B cell (primary cell): Measurements from ENCODE around the gene C1QTNF12. TPM values are rescaled to one million over a fixed set of nuclear protein-coding genes. Genes with fewer than 3 reads are reported as not detected.
A peak's percentile ranks its signal among the peaks of the same experiment; 100 is the strongest.

Experiments
- ATAC-seq: fragments of 200-7000 bp; cut with Tn5 transposase; one replicate; pipeline ENCODE4 v1.10.0; 2021; ENCODE audit warnings: low read depth, mild to moderate bottlenecking, moderate number of reproducible peaks, moderate library complexity
- CTCF ChIA-PET: fragments of 350-600 bp; sonication (Branson Sonifier 250); formaldehyde crosslinking; loops from one replicate; lab custom pipeline; 2021; ENCODE audit warnings: antibody characterized with exemption, inconsistent platforms; lab: Charles Lee
- POLR2A ChIA-PET: fragments of 350-600 bp; sonication (Branson Sonifier 250); formaldehyde crosslinking; loops from one replicate; lab custom pipeline; 2021; ENCODE audit warnings: antibody characterized with exemption; lab: Charles Lee
- DNase-seq: peaks from one replicate; pipeline ENCODE4 v3.0.0; 2013
- H2AFZ ChIP-seq: 2 replicates; pipeline ENCODE4 v1.6.1; 2012; ENCODE audit warnings: mild to moderate bottlenecking, low read depth, low read length; ENCODE audit not compliant: insufficient read depth, poor library complexity, severe bottlenecking
- H3K27ac ChIP-seq, 2 donors: 1 replicate in 1 of 2; 2 replicates in 1 of 2; pipeline ENCODE4 v1.5.1; 2012 to 2013; ENCODE audit warnings: low read length in 2 of 2, mild to moderate bottlenecking in 2 of 2, moderate library complexity in 1 of 2
- H3K27me3 ChIP-seq, 4 experiments: fragments of 200-600 bp in 1 of 4; sonication (generic) in 1 of 4; replicated peaks in 1 of 4; 1 replicate in 2 of 4; 2 replicates in 2 of 4; pipeline versions ENCODE4 v1.6.1 to v1.7.0; 2013 to 2016; ENCODE audit warnings: low read length in 3 of 4, mild to moderate bottlenecking in 2 of 4, mixed read lengths in 1 of 4, moderate library complexity in 1 of 4; ENCODE audit not compliant: insufficient read depth in 4 of 4, control insufficient read depth in 3 of 4; ENCODE audit errors: control extremely low read depth in 1 of 4
- H3K36me3 ChIP-seq, 2 experiments: replicated peaks in 1 of 2; 1 replicate in 1 of 2; 2 replicates in 1 of 2; pipeline versions ENCODE4 v1.6.1 to v1.7.1; 2013; ENCODE audit warnings: low read length in 1 of 2; ENCODE audit not compliant: insufficient read depth in 2 of 2, control insufficient read depth in 1 of 2; ENCODE audit errors: control extremely low read depth in 1 of 2, extremely low read depth in 1 of 2
- H3K4me1 ChIP-seq, 2 donors: fragments of 200-600 bp in 1 of 2; sonication (generic) in 1 of 2; 1 replicate in 1 of 2; 2 replicates in 1 of 2; pipeline versions ENCODE4 v1.5.1 to v1.6.1; 2013 to 2017; ENCODE audit warnings: low read length in 2 of 2; ENCODE audit not compliant: control insufficient read depth in 2 of 2, insufficient read depth in 2 of 2
- H3K4me2 ChIP-seq: replicated peaks from 2 replicates; pipeline ENCODE3; 2012; ENCODE audit warnings: mild to moderate bottlenecking, low read depth, low read length; ENCODE audit not compliant: poor library complexity, severe bottlenecking
- H3K4me3 ChIP-seq, 5 experiments: fragments of 200-600 bp in 1 of 5; sonication (generic) in 1 of 5; 1 replicate in 3 of 5; 2 replicates in 2 of 5; pipeline versions ENCODE4 v1.5.1 to v1.7.0; 2011 to 2016; ENCODE audit warnings: low read length in 4 of 5, mild to moderate bottlenecking in 4 of 5, low read depth in 2 of 5, control low read depth in 1 of 5, moderate library complexity in 1 of 5; ENCODE audit not compliant: insufficient read depth in 1 of 5; ENCODE audit errors: control extremely low read depth in 1 of 5, extremely low read depth in 1 of 5
- H3K79me2 ChIP-seq: fragments of 200-600 bp; sonication (generic); one replicate; pipeline ENCODE4 v1.6.0; 2016; ENCODE audit warnings: low read length; ENCODE audit not compliant: control insufficient read depth, insufficient read depth
- H3K9ac ChIP-seq: fragments of 200-600 bp; sonication (generic); 2 replicates; pipeline ENCODE4 v1.6.1; 2017; ENCODE audit warnings: mild to moderate bottlenecking, low read length, moderate library complexity
- H3K9me3 ChIP-seq, 3 donors: one replicate each; pipeline versions ENCODE4 v1.6.1 to v1.7.1; 2013; ENCODE audit warnings: low read length in 2 of 3; ENCODE audit not compliant: control insufficient read depth in 2 of 3, insufficient read depth in 1 of 3; ENCODE audit errors: control extremely low read depth in 1 of 3
- H4K20me1 ChIP-seq: 2 replicates; pipeline ENCODE4 v1.6.0; 2012; ENCODE audit warnings: mild to moderate bottlenecking, low read length; ENCODE audit not compliant: insufficient read depth, control insufficient read depth, poor library complexity, severe bottlenecking
- H3K27ac Mint-ChIP-seq: one replicate; pipeline ENCODE4 v1.8.0; 2021; ENCODE audit warnings: mixed read lengths
- H3K27me3 Mint-ChIP-seq: one replicate; pipeline ENCODE4 v1.8.0; 2021; ENCODE audit warnings: mixed read lengths
- H3K4me1 Mint-ChIP-seq: one replicate; pipeline ENCODE4 v1.8.0; 2021; ENCODE audit warnings: mixed read lengths
- H3K4me3 Mint-ChIP-seq: one replicate; pipeline ENCODE4 v1.8.0; 2021; ENCODE audit warnings: mixed read lengths
- H3K9me3 Mint-ChIP-seq: one replicate; pipeline ENCODE4 v1.8.0; 2022; ENCODE audit warnings: mixed read lengths; ENCODE audit not compliant: insufficient read depth
- CTCF ChIP-seq: fragments of 200-600 bp; IDR thresholded peaks from one replicate; pipeline ENCODE4 v1.8.0; 2022; ENCODE audit warnings: antibody characterized with exemption, mild to moderate bottlenecking
- EZH2 ChIP-seq: IDR thresholded peaks from 2 replicates; pipeline ENCODE4 v1.6.1; 2012; ENCODE audit warnings: borderline replicate concordance, low read depth, mild to moderate bottlenecking, moderate library complexity, low read length; ENCODE audit not compliant: insufficient read depth, poor library complexity, severe bottlenecking
- WGBS: methylation state at CpG from one replicate; pipeline ENCODE4 v1.1.5; 2013; ENCODE audit warnings: missing lambda C conversion rate; ENCODE audit not compliant: insufficient coverage; 5-methylcytosine and 5-hydroxymethylcytosine counted together
- intact Hi-C: fragments of 100-400 bp; cut with micrococcal nuclease; formaldehyde crosslinking; loops from one replicate; pipeline ENCODE4 v1.10.0; 2022
- polyA plus RNA-seq: library from polyadenylated mRNA; depleted of rRNA; stranded (reverse); fragments of >200 nt; gene quantifications from 2 replicates; pipeline ENCODE4 v1.2.3, GENCODE V29; 2012
- total RNA-seq, 2 donors: library from RNA; stranded (reverse); fragments of 120-200 nt in 1 of 2; gene quantifications; 1 replicate in 1 of 2; 2 replicates in 1 of 2; pipeline versions ENCODE4 v1.2.3 to v1.2.4, GENCODE V29; 2013 to 2022

The C1QTNF12 gene
- total and polyA plus RNA-seq, 2 donors (not counting 1 experiment from before 2014, with no cell fraction given), result 1.2 to 3.2 TPM

GRCh38 chr1:1291548-1292441 lies 45.3 kb upstream of the C1QTNF12 start:
- no peaks in the 10 kb centered on the region for H3K9me3 Mint-ChIP-seq
- Histone ChIP-seq H3K4me1 (peaks cover 0 to 16% of the 10 kb centered on the region in 2 donors), H3K36me3 (no peaks in the 10 kb centered on the region), H3K9ac (no peak overlapping the region), H3K4me3 (no peak overlapping the region), H4K20me1 (no peaks in the 10 kb centered on the region), H3K9me3 (no peaks in the 10 kb centered on the region), H2AFZ (no peak overlapping the region), H3K27me3 (no peaks in the 10 kb centered on the region), H3K27ac (no peak overlapping the region), H3K4me2 (peak overlapping the region; percentile 20), H3K79me2 (no peaks in the 10 kb centered on the region)
- intact Hi-C loops, result loop anchor here (2.0 kb wide), 3 partner anchors 169 to 307 kb away; no protein-coding TSS in a partner anchor
- ATAC-seq (peak; percentile 84), DNase-seq (peak; percentile 87)
- peak; percentile 74 for TF ChIP-seq CTCF
- TF ChIP-seq EZH2, result no peak
- no peak overlapping the region for H3K4me3 Mint-ChIP-seq
- ChIA-PET CTCF (interaction anchor here (0.6 to 4.3 kb wide), 28 partner anchors 9 to 311 kb away, joined by 3 to 118 read pairs (median 5); partner anchors contain the start of genes AGRN, PERM1 and UBE2J2), POLR2A (interaction anchor here (0.5 to 1.9 kb wide), 5 partner anchors 11 to 1257 kb away, joined by 3 to 8 read pairs (median 3); no protein-coding TSS in a partner anchor)
- 54% methylated on average over 45 of the region's 45 CpGs for WGBS
- peak overlapping the region; percentile 50 for H3K27ac Mint-ChIP-seq
- H3K4me1 Mint-ChIP-seq, result peaks cover 11% of the 10 kb centered on the region
- no peaks in the 10 kb centered on the region for H3K27me3 Mint-ChIP-seq
